HG03460 (cell line): Measurements from ENCODE around the gene DHX40.
"Not testable (repeated sequence)": the region's sequence is repeated elsewhere in the genome, so short reads cannot be mapped to it uniquely, and the experiment has no call there.

Source experiments
- ATAC-seq: cut with Tn5 transposase; IDR thresholded peaks from one replicate; pipeline ENCODE4 v1.9.1; 2021; ENCODE audit not compliant: unreplicated experiment

Gene DHX40

GRCh38 chr17:59558039-59558438 lies 7.4 kb upstream of the DHX40 start:
- ATAC-seq: no peak

GRCh38 chr17:59558953-59559352 lies 6.5 kb upstream of the DHX40 start:
- ATAC-seq: no peak

DNA sequence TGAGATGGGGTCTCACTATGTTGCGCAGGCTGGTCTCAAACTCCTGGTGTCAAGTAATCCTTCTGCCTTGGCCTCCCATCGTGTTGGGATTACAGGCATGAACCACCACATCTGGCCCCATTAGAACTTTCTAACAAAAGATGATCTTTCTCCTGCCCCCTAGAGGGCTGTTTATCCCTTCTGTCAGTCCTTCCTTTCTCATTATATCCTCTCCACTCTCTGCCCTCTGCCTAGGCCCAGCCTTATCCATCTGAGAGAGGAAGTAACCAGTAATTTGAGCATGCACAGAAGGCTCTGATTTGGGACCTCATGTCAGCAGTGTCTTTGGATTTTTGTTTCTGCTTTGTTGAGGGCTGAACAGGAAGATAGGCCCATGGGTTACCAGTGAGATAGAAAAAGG lies 4.4 kb upstream of the DHX40 start:
- ATAC-seq: no peak

DNA sequence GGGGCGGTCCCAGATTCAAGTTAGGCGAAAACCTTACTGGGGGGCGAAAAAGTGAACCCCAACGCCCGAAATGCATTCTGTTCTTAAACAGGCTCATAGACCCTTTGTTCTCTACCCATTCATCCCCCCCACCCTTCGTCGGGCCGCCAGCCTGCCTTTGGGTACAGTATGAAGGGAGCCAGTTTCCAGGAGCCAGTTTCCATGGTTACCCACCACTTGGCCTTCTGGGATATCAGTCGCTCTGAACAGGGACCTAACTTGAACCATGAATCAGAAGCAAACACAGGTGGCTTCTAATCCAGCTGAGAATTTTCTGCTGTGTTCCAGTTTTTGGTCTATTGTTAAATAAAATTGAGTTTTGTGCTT lies 532 bp downstream of the DHX40 start:
- ATAC-seq: peak; percentile 54

DNA sequence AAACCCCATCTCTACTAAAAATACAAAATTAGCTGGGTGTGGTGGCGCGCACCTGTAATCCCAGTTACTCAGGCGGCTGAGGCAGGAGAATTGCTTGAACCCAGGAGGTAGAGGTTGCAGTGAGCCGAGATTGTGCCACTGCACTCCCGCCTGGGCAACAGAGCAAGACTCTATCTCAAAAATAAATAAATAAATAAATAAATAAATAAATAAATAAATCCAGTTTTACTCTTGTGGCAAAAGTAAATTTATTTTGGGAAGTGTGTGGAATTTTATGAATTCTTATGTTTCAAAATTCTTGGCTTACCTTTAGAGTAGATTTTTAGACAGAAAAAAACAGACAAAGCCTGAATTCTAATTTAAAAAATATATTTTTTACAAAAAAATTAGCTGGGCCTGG lies 3.7 kb downstream of the DHX40 start:
- not testable (repeated sequence) for ATAC-seq

DNA sequence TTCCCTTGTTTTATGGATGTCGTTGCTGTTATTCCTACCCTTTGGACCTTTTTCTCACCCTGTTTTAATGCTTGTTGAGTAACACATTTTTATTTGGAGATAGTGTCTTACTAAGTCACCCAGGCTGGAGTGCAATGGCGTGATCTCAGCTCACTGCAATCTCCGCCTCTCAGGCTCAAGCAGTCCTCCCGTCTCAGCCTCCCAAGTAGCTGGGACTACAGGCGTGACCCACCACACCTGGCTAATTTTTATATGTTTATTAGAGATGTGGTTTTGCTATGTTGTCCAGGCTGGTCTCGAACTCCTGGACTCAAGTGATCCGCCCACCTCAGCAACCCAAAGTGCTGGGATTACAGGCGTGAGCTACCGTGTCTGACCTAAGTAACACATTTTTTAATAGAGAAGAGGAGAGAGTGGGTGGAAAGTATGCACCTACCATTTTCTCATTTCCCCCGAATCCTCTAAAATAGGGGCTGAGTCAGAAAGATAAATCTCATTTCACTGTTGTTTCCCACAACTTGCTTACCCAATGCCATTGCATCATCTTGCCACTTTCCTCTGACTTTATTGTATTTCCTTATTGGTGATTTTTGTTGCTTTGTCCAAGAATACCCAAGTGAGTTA lies 7.0 kb downstream of the DHX40 start:
- ATAC-seq: no peak

GRCh38 chr17:59584168-59584567 lies 18.8 kb downstream of the DHX40 start:
- not testable (repeated sequence) for ATAC-seq

DNA sequence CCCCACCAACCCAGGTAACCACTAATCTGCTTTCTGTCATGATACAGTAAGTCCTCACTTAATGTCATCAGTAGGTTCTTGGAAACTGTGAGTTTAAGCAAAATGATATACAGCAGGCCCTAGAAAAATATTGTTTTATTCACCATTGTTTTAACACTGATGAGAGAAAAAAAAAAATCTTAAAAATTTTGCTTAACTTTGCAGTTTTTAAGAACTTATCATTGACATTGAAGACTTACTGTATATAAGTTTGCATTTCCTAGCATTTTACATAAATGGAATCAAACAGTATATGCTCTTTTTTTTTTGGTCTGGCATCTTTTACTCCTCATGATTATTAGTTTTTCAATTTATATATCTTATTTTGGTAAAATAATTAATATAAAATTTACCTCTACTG lies 34.8 kb downstream of the DHX40 start:
- no peak for ATAC-seq

- ATAC-seq: no peak
Measured at GRCh38 chr17:59601130-59601529, 35.7 kb downstream of the DHX40 start.

GRCh38 chr17:59607061-59607460 lies 41.7 kb downstream of the DHX40 start:
- no peak for ATAC-seq

DNA sequence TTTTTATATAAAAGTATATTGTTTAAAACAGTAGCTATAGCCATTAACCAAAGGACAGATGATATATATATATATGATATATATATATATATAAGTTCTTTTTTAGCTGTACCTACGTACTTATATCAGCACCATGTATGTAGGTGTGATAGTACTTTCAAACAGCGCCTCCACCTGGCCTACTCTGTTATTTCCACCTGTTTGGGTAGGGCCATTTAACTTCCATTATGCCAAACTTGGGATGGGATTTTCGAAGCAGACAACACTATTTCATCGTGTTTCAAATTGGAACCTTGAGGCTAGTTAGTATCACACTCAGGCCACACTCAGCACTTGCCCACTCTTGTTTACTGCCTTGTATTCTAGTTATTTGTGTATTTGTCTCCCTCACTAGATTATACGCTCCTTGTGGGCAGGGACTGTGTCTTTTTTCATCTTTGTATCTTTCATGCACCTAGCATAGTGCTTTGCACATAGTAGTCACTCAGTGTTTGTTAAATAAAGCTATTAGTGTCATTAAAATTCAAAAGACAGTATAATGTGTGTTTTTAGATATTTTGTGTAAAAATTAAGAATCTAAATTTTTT lies 42.5 kb downstream of the DHX40 start:
- ATAC-seq: no peak

- no peak for ATAC-seq
Measured at GRCh38 chr17:59611503-59611902, 46.1 kb downstream of the DHX40 start.

- ATAC-seq: no peak
Measured at GRCh38 chr17:59616253-59616920, 51.0 kb downstream of the DHX40 start.

DNA sequence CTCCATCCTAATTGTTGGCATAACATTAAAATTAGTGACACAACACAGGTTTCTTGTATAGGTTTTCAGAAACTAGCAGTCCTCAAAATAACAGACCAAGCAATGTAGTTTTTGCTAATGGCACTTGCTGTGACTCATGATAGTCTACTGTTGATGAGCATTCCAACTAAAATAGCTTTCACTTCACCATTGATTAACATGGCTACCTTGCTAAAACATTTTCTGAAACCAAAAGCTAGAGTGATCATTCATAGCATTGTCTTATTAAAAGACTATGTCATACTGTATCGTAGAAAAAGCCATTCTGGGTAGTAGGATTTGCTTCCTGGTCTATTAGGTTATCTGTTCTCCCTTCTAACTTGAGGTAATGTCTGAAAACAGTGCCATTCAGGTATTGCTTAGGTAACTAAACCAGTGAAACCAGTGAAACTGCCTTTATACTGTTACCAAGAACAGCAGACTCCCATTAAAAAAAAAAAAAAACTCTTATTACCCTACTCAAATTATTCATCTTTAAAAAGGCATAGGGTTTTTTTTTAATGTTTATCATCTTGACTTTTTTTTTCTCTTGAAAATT lies 51.8 kb downstream of the DHX40 start:
- ATAC-seq: no peak

GRCh38 chr17:59619035-59619297 lies 53.6 kb downstream of the DHX40 start:
- no peak for ATAC-seq

GRCh38 chr17:59619298-59620063 lies 54.1 kb downstream of the DHX40 start, which contains the start of gene CLTC:
TSS of gene CLTC (plus strand) at chr17:59619895. CDS start at chr17:59620132, 237 bp downstream.
- ATAC-seq: peak; percentile 75

- ATAC-seq: no peak
Measured at GRCh38 chr17:59620064-59620359, 54.6 kb downstream of the DHX40 start.

DNA sequence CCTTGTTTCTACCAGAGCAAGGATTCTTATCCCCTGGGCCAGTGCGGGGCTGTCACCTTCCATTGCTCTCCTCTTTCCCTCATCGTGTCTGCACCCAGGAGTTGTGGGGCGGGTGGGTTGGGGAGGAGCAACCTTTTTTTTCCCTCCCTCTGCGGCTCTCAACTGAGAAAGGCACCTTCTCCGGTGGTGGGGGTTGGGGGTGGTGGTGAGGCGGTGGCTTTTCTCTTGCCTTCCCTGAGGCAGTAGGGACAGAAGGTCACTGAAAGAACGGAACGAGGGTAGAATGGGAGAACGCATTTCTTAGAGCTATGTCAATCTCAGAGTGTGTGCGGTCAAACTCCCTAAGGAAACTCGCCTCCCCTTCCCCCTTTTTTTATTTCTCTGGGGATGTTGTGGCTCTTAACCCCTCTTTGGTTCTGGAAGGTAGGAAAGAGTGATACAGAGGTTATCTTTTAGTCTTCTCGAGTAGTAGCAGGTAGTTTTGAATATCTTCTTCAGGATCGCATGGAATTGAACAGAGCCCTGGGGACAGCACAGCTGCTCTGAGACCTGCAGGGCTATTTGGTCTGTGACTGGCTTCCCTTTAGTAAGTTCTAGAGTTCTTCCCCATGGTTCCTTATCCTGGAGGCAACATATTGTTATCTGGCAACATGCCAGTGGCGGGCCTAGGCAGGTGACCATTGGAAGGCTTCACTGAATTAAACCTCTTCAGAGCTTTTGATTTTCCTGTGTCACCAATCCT lies 55.3 kb downstream of the DHX40 start:
- no peak for ATAC-seq

GRCh38 chr17:59621771-59622170 lies 56.4 kb downstream of the DHX40 start:
- no peak for ATAC-seq

- no peak for ATAC-seq
Measured at GRCh38 chr17:59623151-59623550, 57.7 kb downstream of the DHX40 start.

- no peak for ATAC-seq
Measured at GRCh38 chr17:59626756-59627155, 61.3 kb downstream of the DHX40 start.
